ENCODE measurements around the gene TPTE.
"Not testable (repeated sequence)": the region's sequence is repeated elsewhere in the genome, so short reads cannot be mapped to it uniquely, and the experiment has no call there.

DNA sequence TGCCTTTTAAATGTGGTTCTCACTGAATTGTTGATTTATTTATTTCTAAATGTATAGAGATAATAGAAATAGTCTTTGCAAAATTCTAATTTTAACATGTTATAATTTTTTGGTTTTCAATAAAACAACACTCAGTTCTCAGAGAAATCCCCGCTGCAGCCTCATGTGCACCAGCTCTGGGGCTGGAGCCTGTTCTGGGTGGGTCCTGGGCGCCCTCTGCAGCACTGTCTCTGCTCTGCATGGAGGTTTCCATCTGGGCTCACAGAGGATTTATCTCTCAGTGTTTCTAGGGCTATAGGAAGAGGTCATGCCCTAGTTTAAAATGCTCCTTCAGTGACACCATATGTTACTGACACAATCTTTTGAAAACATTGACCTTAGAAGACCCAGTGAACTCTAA lies 128.9 kb downstream of the TPTE start:
- not testable (repeated sequence) for TF ChIP-seq POLR2AphosphoS5 (IDR thresholded peaks at IDR 0.05; ENCODE audit: low read depth); EZH2phosphoT487 (IDR thresholded peaks at IDR 0.05; ENCODE audit: unreplicated experiment); EZH2 (IDR thresholded peaks at IDR 0.05; ENCODE audit: low read depth, unreplicated experiment); CREB1 (CRISPR knock-in tag; IDR thresholded peaks at IDR 0.05; ENCODE audit: low read depth)
- TF ChIP-seq, protein P1, sequence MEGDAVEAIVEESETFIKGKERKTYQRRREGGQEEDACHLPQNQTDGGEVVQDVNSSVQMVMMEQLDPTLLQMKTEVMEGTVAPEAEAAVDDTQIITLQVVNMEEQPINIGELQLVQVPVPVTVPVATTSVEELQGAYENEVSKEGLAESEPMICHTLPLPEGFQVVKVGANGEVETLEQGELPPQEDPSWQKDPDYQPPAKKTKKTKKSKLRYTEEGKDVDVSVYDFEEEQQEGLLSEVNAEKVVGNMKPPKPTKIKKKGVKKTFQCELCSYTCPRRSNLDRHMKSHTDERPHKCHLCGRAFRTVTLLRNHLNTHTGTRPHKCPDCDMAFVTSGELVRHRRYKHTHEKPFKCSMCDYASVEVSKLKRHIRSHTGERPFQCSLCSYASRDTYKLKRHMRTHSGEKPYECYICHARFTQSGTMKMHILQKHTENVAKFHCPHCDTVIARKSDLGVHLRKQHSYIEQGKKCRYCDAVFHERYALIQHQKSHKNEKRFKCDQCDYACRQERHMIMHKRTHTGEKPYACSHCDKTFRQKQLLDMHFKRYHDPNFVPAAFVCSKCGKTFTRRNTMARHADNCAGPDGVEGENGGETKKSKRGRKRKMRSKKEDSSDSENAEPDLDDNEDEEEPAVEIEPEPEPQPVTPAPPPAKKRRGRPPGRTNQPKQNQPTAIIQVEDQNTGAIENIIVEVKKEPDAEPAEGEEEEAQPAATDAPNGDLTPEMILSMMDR (conservative IDR thresholded peaks at IDR 0.05; ENCODE audit: low read depth in 2 of 2): not testable (repeated sequence)
- TF ChIP-seq, protein P2, sequence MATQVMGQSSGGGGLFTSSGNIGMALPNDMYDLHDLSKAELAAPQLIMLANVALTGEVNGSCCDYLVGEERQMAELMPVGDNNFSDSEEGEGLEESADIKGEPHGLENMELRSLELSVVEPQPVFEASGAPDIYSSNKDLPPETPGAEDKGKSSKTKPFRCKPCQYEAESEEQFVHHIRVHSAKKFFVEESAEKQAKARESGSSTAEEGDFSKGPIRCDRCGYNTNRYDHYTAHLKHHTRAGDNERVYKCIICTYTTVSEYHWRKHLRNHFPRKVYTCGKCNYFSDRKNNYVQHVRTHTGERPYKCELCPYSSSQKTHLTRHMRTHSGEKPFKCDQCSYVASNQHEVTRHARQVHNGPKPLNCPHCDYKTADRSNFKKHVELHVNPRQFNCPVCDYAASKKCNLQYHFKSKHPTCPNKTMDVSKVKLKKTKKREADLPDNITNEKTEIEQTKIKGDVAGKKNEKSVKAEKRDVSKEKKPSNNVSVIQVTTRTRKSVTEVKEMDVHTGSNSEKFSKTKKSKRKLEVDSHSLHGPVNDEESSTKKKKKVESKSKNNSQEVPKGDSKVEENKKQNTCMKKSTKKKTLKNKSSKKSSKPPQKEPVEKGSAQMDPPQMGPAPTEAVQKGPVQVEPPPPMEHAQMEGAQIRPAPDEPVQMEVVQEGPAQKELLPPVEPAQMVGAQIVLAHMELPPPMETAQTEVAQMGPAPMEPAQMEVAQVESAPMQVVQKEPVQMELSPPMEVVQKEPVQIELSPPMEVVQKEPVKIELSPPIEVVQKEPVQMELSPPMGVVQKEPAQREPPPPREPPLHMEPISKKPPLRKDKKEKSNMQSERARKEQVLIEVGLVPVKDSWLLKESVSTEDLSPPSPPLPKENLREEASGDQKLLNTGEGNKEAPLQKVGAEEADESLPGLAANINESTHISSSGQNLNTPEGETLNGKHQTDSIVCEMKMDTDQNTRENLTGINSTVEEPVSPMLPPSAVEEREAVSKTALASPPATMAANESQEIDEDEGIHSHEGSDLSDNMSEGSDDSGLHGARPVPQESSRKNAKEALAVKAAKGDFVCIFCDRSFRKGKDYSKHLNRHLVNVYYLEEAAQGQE (IDR thresholded peaks at IDR 0.05; ENCODE audit: unreplicated experiment): not testable (repeated sequence)
